GM12873 (cell line): ENCODE data around the gene MCOLN1.

Experiments
- CTCF ChIP-seq: IDR thresholded peaks from 2 replicates; pipeline ENCODE4 v1.5.1; 2012; ENCODE audit warnings: low read depth, mild to moderate bottlenecking, moderate library complexity, low read length, control low read depth; ENCODE audit not compliant: insufficient read depth; ENCODE audit errors: missing control alignments

Gene MCOLN1

GRCh38 chr19:7570761-7571160 is 48.3 kb downstream of the MCOLN1 start:
- no peak for TF ChIP-seq CTCF

- TF ChIP-seq CTCF, result no peak
Observed at GRCh38 chr19:7575434-7576040, 53.1 kb downstream of the MCOLN1 start.

GRCh38 chr19:7578127-7578526 is 55.7 kb downstream of the MCOLN1 start:
- no peak for TF ChIP-seq CTCF

GRCh38 chr19:7579182-7579581 is 56.8 kb downstream of the MCOLN1 start:
- TF ChIP-seq CTCF, result no peak

GRCh38 chr19:7582446-7582845 is 60.0 kb downstream of the MCOLN1 start:
- TF ChIP-seq CTCF, result no peak
